GM18520 (cell line): ENCODE results near the gene ACADVL.
"Not testable (repeated sequence)": the region's sequence is repeated elsewhere in the genome, so short reads cannot be mapped to it uniquely, and the experiment has no call there.

Experiments used
- ATAC-seq: cut with Tn5 transposase; IDR thresholded peaks from one replicate; pipeline ENCODE4 v1.9.1; 2021; ENCODE audit not compliant: unreplicated experiment

ACADVL gene

GRCh38 chr17:7219812-7220592 lies at the start of gene ACADVL, which contains the start of gene DLG4:
Gene ACADVL, plus strand, starts transcription at chr17:7219938. Its CDS starts 47 bp downstream, at chr17:7219985.
Gene DLG4, minus strand, starts transcription at chr17:7219836.
- ATAC-seq, result no peak

GRCh38 chr17:7172522-7173191 lies 47.1 kb upstream of the ACADVL start:
- not testable (repeated sequence) for ATAC-seq

GRCh38 chr17:7173687-7174602 lies 45.8 kb upstream of the ACADVL start:
- no peak for ATAC-seq

- no peak for ATAC-seq
These were observed 45.0 kb upstream of the ACADVL start for GRCh38 chr17:7174603-7175326.

DNA sequence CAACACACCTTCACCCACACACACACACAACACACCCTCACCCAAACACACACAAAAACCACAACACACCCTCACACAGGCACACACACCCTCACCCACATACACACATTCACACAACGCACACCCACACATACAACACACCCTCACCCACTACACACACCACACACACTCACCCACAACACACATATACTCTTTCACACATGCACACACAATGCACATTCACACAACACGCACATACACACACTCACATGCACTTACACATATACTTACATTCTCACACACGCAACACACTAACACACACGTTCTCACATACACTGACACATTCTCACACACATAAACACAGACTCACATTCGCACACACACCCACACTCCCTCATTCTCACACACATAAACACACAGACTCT lies 44.4 kb upstream of the ACADVL start:
- no peak for ATAC-seq

DNA sequence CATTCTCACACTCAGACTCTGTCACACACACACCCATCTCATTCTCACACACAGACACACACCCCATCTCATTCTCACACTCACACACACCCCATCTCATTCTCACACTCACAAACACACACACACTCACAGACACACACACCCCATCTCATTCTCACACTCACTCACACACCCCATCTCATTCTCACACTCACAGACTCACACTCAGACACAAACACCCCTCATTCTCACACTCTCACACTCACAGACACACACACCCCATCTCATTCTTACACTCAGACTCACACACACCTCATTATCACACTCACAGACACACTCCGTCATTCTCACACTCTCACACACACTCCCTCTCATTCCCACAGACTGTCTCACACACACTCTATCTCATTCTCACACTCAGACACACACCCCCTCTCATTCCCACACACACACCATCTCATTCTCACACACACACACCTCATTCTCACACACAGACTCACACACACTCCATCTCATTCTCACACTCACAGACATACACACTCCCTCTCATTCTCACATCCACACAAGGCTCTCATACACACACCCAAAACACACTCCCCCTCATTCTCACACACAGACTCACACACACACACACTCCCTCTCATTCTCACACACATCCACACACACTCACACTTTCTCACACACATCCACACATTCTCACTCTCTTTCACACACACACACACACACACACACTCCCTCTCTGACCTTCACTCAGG lies 43.5 kb upstream of the ACADVL start:
- no peak for ATAC-seq

DNA sequence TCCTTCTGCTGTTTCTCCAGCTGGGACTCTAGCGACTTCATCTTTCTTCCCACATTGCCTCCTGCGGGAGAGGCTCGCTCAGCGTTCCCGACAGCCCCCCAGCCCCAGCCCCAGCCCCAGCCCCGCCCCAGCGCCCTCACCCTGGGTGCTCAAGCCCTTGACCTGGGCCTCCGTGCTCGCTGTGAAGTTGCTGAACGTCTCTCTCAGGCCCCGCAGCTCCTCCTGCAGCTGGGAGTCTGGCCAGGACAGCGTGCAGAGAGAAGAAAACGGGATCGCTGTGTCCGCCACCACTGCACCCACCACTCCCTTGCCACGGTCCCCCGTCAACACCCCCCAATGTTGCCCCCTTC lies 42.9 kb upstream of the ACADVL start:
- no peak for ATAC-seq

- ATAC-seq, result no peak
These were observed 42.4 kb upstream of the ACADVL start for GRCh38 chr17:7177191-7177953.

DNA sequence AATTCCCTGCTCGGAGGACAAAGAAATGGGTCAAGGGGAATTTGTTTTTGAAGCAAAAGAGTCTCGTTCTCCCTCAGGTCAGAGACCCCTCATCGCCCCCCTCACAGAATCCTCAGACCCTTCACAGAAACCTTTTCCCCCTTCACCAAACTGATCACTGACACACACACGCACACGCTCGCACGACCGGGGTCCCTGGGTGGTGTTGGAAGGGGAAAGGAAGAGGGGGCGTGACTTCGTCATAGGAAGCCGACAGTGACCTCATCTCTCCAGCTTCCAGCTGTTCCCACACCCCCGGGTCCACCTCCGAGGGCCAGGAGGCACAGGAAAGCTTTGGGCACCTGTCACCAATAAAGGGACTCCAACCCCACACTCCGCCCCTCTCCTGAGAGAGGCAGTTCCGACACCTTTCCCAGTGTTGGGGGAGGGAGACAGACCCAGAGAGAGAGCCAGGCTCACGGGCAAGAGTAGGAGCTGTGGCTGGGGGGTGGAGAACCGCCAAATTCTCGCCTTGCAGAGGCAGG lies 41.7 kb upstream of the ACADVL start:
- no peak for ATAC-seq

DNA sequence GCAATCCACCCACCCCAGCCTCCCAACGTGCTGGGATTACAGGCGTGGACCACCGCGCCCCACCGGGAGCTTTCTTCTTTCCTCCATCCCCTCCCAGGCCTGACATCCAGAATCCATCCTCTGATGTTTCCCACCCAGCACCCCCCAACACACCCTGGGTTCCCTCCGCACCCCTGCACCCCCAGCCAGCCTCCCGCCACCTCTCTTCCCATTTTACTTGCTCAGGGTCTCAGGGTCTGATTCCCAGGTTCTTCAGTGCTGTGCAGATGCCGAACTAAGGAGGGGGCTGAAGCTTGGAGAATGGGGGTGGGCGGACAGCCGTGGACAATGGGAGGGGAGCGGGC lies 40.8 kb upstream of the ACADVL start:
- no peak for ATAC-seq

GRCh38 chr17:7179317-7180254 lies 40.2 kb upstream of the ACADVL start, which contains the start of gene ASGR1:
Gene ASGR1, minus strand, starts transcription at chr17:7179370. Its CDS starts 807 bp downstream, at chr17:7178563.
- ATAC-seq, result no peak

GRCh38 chr17:7182101-7182500 lies 37.6 kb upstream of the ACADVL start:
- ATAC-seq, result not testable (repeated sequence)

- ATAC-seq, result no peak
These were observed 36.2 kb upstream of the ACADVL start for GRCh38 chr17:7183433-7184090.

- no peak for ATAC-seq
These were observed 35.6 kb upstream of the ACADVL start for GRCh38 chr17:7184091-7184488.

DNA sequence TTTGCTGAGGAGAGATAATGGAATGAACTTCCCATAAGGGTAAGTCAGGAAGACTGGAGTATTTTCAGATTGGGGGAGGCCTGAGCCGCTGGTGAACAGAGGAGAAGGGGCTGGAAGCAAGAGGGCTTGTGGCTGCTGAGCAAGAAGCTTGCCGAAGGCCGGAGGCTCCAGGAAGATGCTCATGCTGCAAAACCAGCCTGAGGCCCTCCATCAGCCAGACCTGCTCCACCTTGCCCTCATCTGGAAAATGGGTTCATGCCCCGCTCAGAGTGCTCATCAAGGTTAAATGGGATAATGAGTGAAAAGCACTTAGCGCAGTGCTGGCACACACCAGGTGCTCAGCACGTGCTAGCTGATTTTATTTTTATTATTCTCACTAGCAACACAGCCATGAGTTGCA lies 35.1 kb upstream of the ACADVL start:
- no peak for ATAC-seq

DNA sequence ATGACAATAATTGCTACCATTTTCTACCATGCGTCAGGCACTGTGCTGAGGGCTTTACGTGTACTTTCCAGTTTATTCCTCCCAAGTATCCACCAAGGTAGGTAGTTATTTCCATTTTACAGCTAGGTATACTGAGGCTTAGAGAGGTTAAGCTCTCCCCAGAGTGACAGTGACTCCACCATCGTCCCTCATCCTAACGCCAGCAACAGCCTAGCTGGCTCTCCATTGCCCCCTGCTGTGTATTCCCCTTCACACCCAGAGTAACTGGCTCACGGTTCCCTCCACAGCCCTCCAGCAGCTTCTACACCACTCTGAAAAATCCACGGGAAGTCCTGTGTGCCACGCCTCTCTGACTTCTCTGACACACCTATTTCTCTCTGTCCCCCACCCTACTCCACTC lies 33.5 kb upstream of the ACADVL start:
- ATAC-seq, result no peak

- no peak for ATAC-seq
These were observed 29.3 kb upstream of the ACADVL start for GRCh38 chr17:7190276-7190917.
